A549 (cell line): ENCODE results near the gene HDDC3.

Source experiments
- CHD4 ChIP-seq: fragments of 200-600 bp; sonication (generic); IDR thresholded peaks from 2 replicates; pipeline ENCODE4 v1.6.1; 2016; ENCODE audit warnings: antibody characterized with exemption, mild to moderate bottlenecking, borderline replicate concordance
- CTCF ChIP-seq: fragments of >200 bp; sonication (Bioruptor Twin); formaldehyde crosslinking; IDR thresholded peaks from 3 replicates; pipeline ENCODE4 v1.5.1; 2016
- EP300 ChIP-seq, 2 experiments: fragments of >200 bp; sonication (Bioruptor Twin); formaldehyde crosslinking; IDR thresholded peaks; 2 replicates in 1 of 2; 3 replicates in 1 of 2; pipeline ENCODE4 v1.6.1; 2016 to 2017
- ESRRA ChIP-seq: fragments of 150-350 bp; IDR thresholded peaks from 2 replicates; pipeline ENCODE4 v1.6.1; 2014; ENCODE audit warnings: mild to moderate bottlenecking, low read length, borderline replicate concordance
- HMGXB4 ChIP-seq: fragments of 250-450 bp; sonication (Bioruptor Pico); IDR thresholded peaks from 2 replicates; pipeline ENCODE4 v1.5.0; 2021; ENCODE audit warnings: mild to moderate bottlenecking, moderate library complexity, borderline replicate concordance
- KDM1A ChIP-seq: fragments of 200-600 bp; sonication (generic); IDR thresholded peaks from 2 replicates; pipeline ENCODE4 v1.6.1; 2016; ENCODE audit warnings: low read depth, mild to moderate bottlenecking
- MAX ChIP-seq: IDR thresholded peaks from 2 replicates; pipeline ENCODE4 v1.6.1; 2012
- POLR2A ChIP-seq: IDR thresholded peaks from 2 replicates; pipeline ENCODE4 v1.6.1; 2012; ENCODE audit warnings: mild to moderate bottlenecking, low read length
- SMC3 ChIP-seq: fragments of >200 bp; sonication (Bioruptor Twin); formaldehyde crosslinking; IDR thresholded peaks from 3 replicates; pipeline ENCODE4 v1.6.1; 2018; ENCODE audit warnings: inconsistent platforms
- USF2 ChIP-seq: fragments of 450-650 bp; IDR thresholded peaks from 2 replicates; pipeline ENCODE4 v1.6.1; 2014; ENCODE audit warnings: antibody characterized with exemption
- ZC3H11A ChIP-seq: fragments of 450-650 bp; IDR thresholded peaks from 2 replicates; pipeline ENCODE4 v1.6.1; 2014; ENCODE audit warnings: antibody characterized with exemption, mild to moderate bottlenecking

GRCh38 chr15:90890839-90891238 lies 41.5 kb downstream of the HDDC3 start:
- TF ChIP-seq USF2 (no peak), CTCF (no peak), EP300 (IDR thresholded peaks at IDR 0.05) (no peak), ZC3H11A (no peak), POLR2A (no peak), HMGXB4 (no peak), ESRRA (no peak), CHD4 (no peak), SMC3 (no peak), KDM1A (no peak), MAX (no peak)
